Mononuclear cell (primary cell): ENCODE results near the gene GHRL. TPM values are rescaled to one million over a fixed set of nuclear protein-coding genes. Genes with fewer than 3 reads are reported as not detected.
"Not testable (repeated sequence)": the region's sequence is repeated elsewhere in the genome, so short reads cannot be mapped to it uniquely, and the experiment has no call there.

Experiments
- H3K27me3 ChIP-seq: 2 replicates; pipeline ENCODE4 v1.6.0; 2011; ENCODE audit warnings: low read length, control low read depth; ENCODE audit not compliant: insufficient read depth
- H3K4me1 ChIP-seq: 2 replicates; pipeline ENCODE4 v1.5.1; 2011; ENCODE audit warnings: mild to moderate bottlenecking, low read length, control low read depth; ENCODE audit not compliant: insufficient read depth
- H3K4me3 ChIP-seq: 2 replicates; pipeline ENCODE4 v1.5.1; 2011; ENCODE audit warnings: mild to moderate bottlenecking, low read length, moderate library complexity
- H3K9me3 ChIP-seq: 2 replicates; pipeline ENCODE4 v1.5.1; 2011; ENCODE audit warnings: low read depth, mild to moderate bottlenecking, control low read depth, low read length
- total RNA-seq: library from RNA; depleted of rRNA; stranded (reverse); fragments of >200 nt; gene quantifications from one replicate; pipeline ENCODE4 v1.2.3, GENCODE V29; 2012

GHRL gene
- total RNA-seq, 1 donor: 0.42 TPM

- Histone ChIP-seq H3K4me3 (no peak overlapping the region), H3K27me3 (no peaks in the 10 kb centered on the region), H3K9me3 (no peaks in the 10 kb centered on the region), H3K4me1 (peaks cover 6% of the 10 kb centered on the region)
Measured at GRCh38 chr3:10280177-10280529, 12.6 kb downstream of the GHRL start.

- Histone ChIP-seq H3K9me3 (no peaks in the 10 kb centered on the region), H3K4me1 (peaks cover 3% of the 10 kb centered on the region), H3K27me3 (no peaks in the 10 kb centered on the region), H3K4me3 (no peak overlapping the region)
Measured at GRCh38 chr3:10279384-10280176, 13.2 kb downstream of the GHRL start.

GRCh38 chr3:10278501-10278900 lies 14.2 kb downstream of the GHRL start:
- no peaks in the 10 kb centered on the region for H3K27me3 ChIP-seq
- H3K4me1 ChIP-seq: peaks cover 12% of the 10 kb centered on the region
- H3K4me3 ChIP-seq: no peak overlapping the region
- H3K9me3 ChIP-seq: no peaks in the 10 kb centered on the region

- H3K27me3 ChIP-seq: no peaks in the 10 kb centered on the region
Measured at GRCh38 chr3:10277115-10277625, 15.6 kb downstream of the GHRL start.

GRCh38 chr3:10274601-10275000 lies 18.1 kb downstream of the GHRL start:
- no peak overlapping the region for H3K4me3 ChIP-seq
- peaks cover 24% of the 10 kb centered on the region for H3K4me1 ChIP-seq
- H3K27me3 ChIP-seq: no peaks in the 10 kb centered on the region
- H3K9me3 ChIP-seq: no peaks in the 10 kb centered on the region

More at GRCh38 chr3:10277115-10277625, 15.6 kb downstream of the GHRL start:
- H3K4me3 ChIP-seq: no peak overlapping the region
- peaks cover 24% of the 10 kb centered on the region for H3K4me1 ChIP-seq
- no peaks in the 10 kb centered on the region for H3K9me3 ChIP-seq

- Histone ChIP-seq H3K4me1 (peaks cover 24% of the 10 kb centered on the region), H3K9me3 (no peaks in the 10 kb centered on the region), H3K4me3 (no peak overlapping the region), H3K27me3 (no peaks in the 10 kb centered on the region)
Measured at GRCh38 chr3:10273702-10274305, 18.9 kb downstream of the GHRL start.

GRCh38 chr3:10272977-10273376 lies 19.8 kb downstream of the GHRL start:
- Histone ChIP-seq H3K27me3 (no peaks in the 10 kb centered on the region), H3K4me1 (peaks cover 24% of the 10 kb centered on the region), H3K4me3 (no peak overlapping the region), H3K9me3 (no peaks in the 10 kb centered on the region)

- H3K27me3 ChIP-seq, H3K9me3 ChIP-seq, H3K4me3 ChIP-seq: not testable (repeated sequence)
- H3K4me1 ChIP-seq: peaks cover 24% of the 10 kb centered on the region
Measured at GRCh38 chr3:10272476-10272875, 20.3 kb downstream of the GHRL start.

- H3K4me1 ChIP-seq: peaks cover 34% of the 10 kb centered on the region
- H3K4me3 ChIP-seq: no peak overlapping the region
- H3K27me3 ChIP-seq: no peaks in the 10 kb centered on the region
- H3K9me3 ChIP-seq: no peaks in the 10 kb centered on the region
Measured at GRCh38 chr3:10269443-10269842, 23.3 kb downstream of the GHRL start.

GRCh38 chr3:10268930-10269329 lies 23.8 kb downstream of the GHRL start:
- Histone ChIP-seq H3K4me1 (peaks cover 33% of the 10 kb centered on the region), H3K27me3 (no peaks in the 10 kb centered on the region), H3K4me3 (no peak overlapping the region), H3K9me3 (no peaks in the 10 kb centered on the region)

- no peaks in the 10 kb centered on the region for H3K9me3 ChIP-seq
- no peaks in the 10 kb centered on the region for H3K27me3 ChIP-seq
- H3K4me1 ChIP-seq: peaks cover 25% of the 10 kb centered on the region
- no peak overlapping the region for H3K4me3 ChIP-seq
Measured at GRCh38 chr3:10268116-10268515, 24.6 kb downstream of the GHRL start.

- H3K4me3 ChIP-seq, H3K9me3 ChIP-seq, H3K27me3 ChIP-seq: not testable (repeated sequence)
- H3K4me1 ChIP-seq: peaks cover 24% of the 10 kb centered on the region
Measured at GRCh38 chr3:10266936-10267335, 25.8 kb downstream of the GHRL start.

- H3K9me3 ChIP-seq: no peaks in the 10 kb centered on the region
- no peak overlapping the region for H3K4me3 ChIP-seq
- peaks cover 29% of the 10 kb centered on the region for H3K4me1 ChIP-seq
- no peaks in the 10 kb centered on the region for H3K27me3 ChIP-seq
Measured at GRCh38 chr3:10265833-10266232, 26.9 kb downstream of the GHRL start.

GRCh38 chr3:10263646-10264363 lies 28.9 kb downstream of the GHRL start:
- no peaks in the 10 kb centered on the region for H3K9me3 ChIP-seq
- no peaks in the 10 kb centered on the region for H3K27me3 ChIP-seq
- H3K4me3 ChIP-seq: no peak overlapping the region
- peaks cover 29% of the 10 kb centered on the region for H3K4me1 ChIP-seq

GRCh38 chr3:10262027-10262426 lies 30.7 kb downstream of the GHRL start:
- no peak overlapping the region for H3K4me3 ChIP-seq
- H3K4me1 ChIP-seq: peaks cover 28% of the 10 kb centered on the region
- no peaks in the 10 kb centered on the region for H3K9me3 ChIP-seq
- H3K27me3 ChIP-seq: no peaks in the 10 kb centered on the region
